HL-60 (cell line): ENCODE measurements around the gene STARD9.

ENCODE experiments used
- TF ChIP-seq, protein P1 (sequence below): IDR thresholded peaks from 2 replicates; pipeline ENCODE4 v1.6.1; 2012; ENCODE audit warnings: low read depth; ENCODE audit not compliant: insufficient replicate concordance
- TF ChIP-seq, protein P2 (sequence below): IDR thresholded peaks from one replicate; pipeline ENCODE4 v1.5.1; 2011; ENCODE audit warnings: low read length, control low read depth, inconsistent platforms; ENCODE audit not compliant: insufficient read depth

DNA sequence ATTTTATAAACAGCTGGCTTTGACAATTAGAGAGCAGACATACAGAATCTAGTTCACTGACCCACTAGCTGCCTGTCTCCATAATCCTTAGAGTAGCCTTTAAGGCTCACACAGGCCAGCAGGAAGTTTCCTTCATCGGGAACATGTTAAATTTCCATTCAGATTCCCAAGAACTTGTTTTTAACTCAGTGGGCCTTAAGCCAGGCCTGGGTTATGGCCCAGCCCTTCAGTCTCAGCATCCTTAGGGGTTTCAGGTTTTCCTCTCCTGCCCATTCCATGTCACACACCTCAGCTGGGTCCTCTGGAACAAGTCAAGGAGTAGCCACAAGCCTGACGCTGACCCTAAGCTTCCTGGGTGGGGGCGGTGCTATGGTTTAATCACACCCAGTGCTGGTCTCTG lies 146.5 kb downstream of the STARD9 start:
- TF ChIP-seq, protein P1, sequence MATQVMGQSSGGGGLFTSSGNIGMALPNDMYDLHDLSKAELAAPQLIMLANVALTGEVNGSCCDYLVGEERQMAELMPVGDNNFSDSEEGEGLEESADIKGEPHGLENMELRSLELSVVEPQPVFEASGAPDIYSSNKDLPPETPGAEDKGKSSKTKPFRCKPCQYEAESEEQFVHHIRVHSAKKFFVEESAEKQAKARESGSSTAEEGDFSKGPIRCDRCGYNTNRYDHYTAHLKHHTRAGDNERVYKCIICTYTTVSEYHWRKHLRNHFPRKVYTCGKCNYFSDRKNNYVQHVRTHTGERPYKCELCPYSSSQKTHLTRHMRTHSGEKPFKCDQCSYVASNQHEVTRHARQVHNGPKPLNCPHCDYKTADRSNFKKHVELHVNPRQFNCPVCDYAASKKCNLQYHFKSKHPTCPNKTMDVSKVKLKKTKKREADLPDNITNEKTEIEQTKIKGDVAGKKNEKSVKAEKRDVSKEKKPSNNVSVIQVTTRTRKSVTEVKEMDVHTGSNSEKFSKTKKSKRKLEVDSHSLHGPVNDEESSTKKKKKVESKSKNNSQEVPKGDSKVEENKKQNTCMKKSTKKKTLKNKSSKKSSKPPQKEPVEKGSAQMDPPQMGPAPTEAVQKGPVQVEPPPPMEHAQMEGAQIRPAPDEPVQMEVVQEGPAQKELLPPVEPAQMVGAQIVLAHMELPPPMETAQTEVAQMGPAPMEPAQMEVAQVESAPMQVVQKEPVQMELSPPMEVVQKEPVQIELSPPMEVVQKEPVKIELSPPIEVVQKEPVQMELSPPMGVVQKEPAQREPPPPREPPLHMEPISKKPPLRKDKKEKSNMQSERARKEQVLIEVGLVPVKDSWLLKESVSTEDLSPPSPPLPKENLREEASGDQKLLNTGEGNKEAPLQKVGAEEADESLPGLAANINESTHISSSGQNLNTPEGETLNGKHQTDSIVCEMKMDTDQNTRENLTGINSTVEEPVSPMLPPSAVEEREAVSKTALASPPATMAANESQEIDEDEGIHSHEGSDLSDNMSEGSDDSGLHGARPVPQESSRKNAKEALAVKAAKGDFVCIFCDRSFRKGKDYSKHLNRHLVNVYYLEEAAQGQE: no peak
- TF ChIP-seq, protein P2, sequence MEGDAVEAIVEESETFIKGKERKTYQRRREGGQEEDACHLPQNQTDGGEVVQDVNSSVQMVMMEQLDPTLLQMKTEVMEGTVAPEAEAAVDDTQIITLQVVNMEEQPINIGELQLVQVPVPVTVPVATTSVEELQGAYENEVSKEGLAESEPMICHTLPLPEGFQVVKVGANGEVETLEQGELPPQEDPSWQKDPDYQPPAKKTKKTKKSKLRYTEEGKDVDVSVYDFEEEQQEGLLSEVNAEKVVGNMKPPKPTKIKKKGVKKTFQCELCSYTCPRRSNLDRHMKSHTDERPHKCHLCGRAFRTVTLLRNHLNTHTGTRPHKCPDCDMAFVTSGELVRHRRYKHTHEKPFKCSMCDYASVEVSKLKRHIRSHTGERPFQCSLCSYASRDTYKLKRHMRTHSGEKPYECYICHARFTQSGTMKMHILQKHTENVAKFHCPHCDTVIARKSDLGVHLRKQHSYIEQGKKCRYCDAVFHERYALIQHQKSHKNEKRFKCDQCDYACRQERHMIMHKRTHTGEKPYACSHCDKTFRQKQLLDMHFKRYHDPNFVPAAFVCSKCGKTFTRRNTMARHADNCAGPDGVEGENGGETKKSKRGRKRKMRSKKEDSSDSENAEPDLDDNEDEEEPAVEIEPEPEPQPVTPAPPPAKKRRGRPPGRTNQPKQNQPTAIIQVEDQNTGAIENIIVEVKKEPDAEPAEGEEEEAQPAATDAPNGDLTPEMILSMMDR: no peak
